Measurements from ENCODE around the gene SLC2A11. TPM values are rescaled to one million over a fixed set of nuclear protein-coding genes. Genes with fewer than 3 reads are reported as not detected.
"Not testable (repeated sequence)": the region's sequence is repeated elsewhere in the genome, so short reads cannot be mapped to it uniquely, and the experiment has no call there.

SLC2A11 gene
- total RNA-seq, 1 donor from 2014 or later, result 9.2 TPM

- no peaks in the 10 kb centered on the region for H3K27me3 Mint-ChIP-seq (ENCODE audit: unreplicated experiment)
- peaks cover 19% of the 10 kb centered on the region for H3K4me1 Mint-ChIP-seq (ENCODE audit: unreplicated experiment)
- no peaks in the 10 kb centered on the region for H3K9me3 Mint-ChIP-seq (ENCODE audit: unreplicated experiment)
- no peak overlapping the region for H3K27ac Mint-ChIP-seq (ENCODE audit: unreplicated experiment)
- H3K4me3 Mint-ChIP-seq (ENCODE audit: unreplicated experiment), result peak overlapping the region; percentile 81
- no peak for TF ChIP-seq CTCF (IDR thresholded peaks at IDR 0.05; ENCODE audit: unreplicated experiment)
- peak; percentile 41 for DNase-seq (ENCODE audit: low spot score)
- H3K36me3 Mint-ChIP-seq (ENCODE audit: low read depth, unreplicated experiment), result no peaks in the 10 kb centered on the region
Measured at GRCh38 chr22:23856721-23857605, 712 bp upstream of the SLC2A11 start.

GRCh38 chr22:23858484-23858815, 775 bp downstream of the SLC2A11 start:
- no peaks in the 10 kb centered on the region for H3K9me3 Mint-ChIP-seq (ENCODE audit: unreplicated experiment)
- peaks cover 6% of the 10 kb centered on the region for H3K36me3 Mint-ChIP-seq (ENCODE audit: low read depth, unreplicated experiment)
- peaks cover 6% of the 10 kb centered on the region for H3K27me3 Mint-ChIP-seq (ENCODE audit: unreplicated experiment)
- DNase-seq (ENCODE audit: low spot score), result no peak
- peak overlapping the region; percentile 81 for H3K4me3 Mint-ChIP-seq (ENCODE audit: unreplicated experiment)
- H3K27ac Mint-ChIP-seq (ENCODE audit: unreplicated experiment), result peak overlapping the region; percentile 4
- no peak for TF ChIP-seq CTCF (IDR thresholded peaks at IDR 0.05; ENCODE audit: unreplicated experiment)
- H3K4me1 Mint-ChIP-seq (ENCODE audit: unreplicated experiment), result peaks cover 19% of the 10 kb centered on the region

- no peak for DNase-seq (ENCODE audit: low spot score)
- Mint-ChIP-seq H3K27me3 (ENCODE audit: unreplicated experiment) (peaks cover 6% of the 10 kb centered on the region), H3K4me1 (ENCODE audit: unreplicated experiment) (peaks cover 19% of the 10 kb centered on the region), H3K9me3 (ENCODE audit: unreplicated experiment) (no peaks in the 10 kb centered on the region), H3K4me3 (ENCODE audit: unreplicated experiment) (peak overlapping the region; percentile 42), H3K36me3 (ENCODE audit: low read depth, unreplicated experiment) (peaks cover 6% of the 10 kb centered on the region), H3K27ac (ENCODE audit: unreplicated experiment) (no peak overlapping the region)
- TF ChIP-seq CTCF (IDR thresholded peaks at IDR 0.05; ENCODE audit: unreplicated experiment), result no peak
Measured at GRCh38 chr22:23859201-23859600, 1.5 kb downstream of the SLC2A11 start.

DNA sequence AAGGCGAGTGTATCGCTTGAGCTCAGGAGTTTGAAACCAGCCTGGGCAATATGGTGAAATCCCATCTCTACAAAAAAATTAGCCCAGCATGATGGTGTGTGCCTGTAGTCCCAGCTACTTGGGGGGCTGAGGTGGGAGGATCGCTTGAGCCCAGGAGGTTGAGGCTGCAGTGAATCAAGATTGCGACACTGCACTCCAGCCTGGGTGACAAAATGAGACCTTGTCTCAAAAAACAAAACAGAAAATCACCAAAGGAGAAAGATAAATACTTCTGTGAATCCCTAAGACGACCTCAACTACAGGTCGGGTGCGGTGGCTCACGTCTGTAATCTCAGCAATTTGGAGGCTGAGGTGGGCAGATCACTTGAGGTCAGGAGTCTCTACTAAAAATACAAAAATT, 2.5 kb downstream of the SLC2A11 start:
- not testable (repeated sequence) for H3K4me3 Mint-ChIP-seq (ENCODE audit: unreplicated experiment)

GRCh38 chr22:23862103-23862502, 4.4 kb downstream of the SLC2A11 start:
- Mint-ChIP-seq H3K36me3 (ENCODE audit: low read depth, unreplicated experiment) (peaks cover 6% of the 10 kb centered on the region), H3K4me3 (ENCODE audit: unreplicated experiment) (no peak overlapping the region), H3K4me1 (ENCODE audit: unreplicated experiment) (peaks cover 16% of the 10 kb centered on the region), H3K9me3 (ENCODE audit: unreplicated experiment) (no peaks in the 10 kb centered on the region), H3K27ac (ENCODE audit: unreplicated experiment) (peak overlapping the region; percentile 25), H3K27me3 (ENCODE audit: unreplicated experiment) (peaks cover 6% of the 10 kb centered on the region)
- DNase-seq (ENCODE audit: low spot score), result peak; percentile 55
- peak; percentile 14 for TF ChIP-seq CTCF (IDR thresholded peaks at IDR 0.05; ENCODE audit: unreplicated experiment)

More for the DNA sequence above, 2.5 kb downstream of the SLC2A11 start:
- H3K27me3 Mint-ChIP-seq (ENCODE audit: unreplicated experiment); H3K27ac Mint-ChIP-seq (ENCODE audit: unreplicated experiment); H3K36me3 Mint-ChIP-seq (ENCODE audit: low read depth, unreplicated experiment); H3K9me3 Mint-ChIP-seq (ENCODE audit: unreplicated experiment); DNase-seq (ENCODE audit: low spot score): not testable (repeated sequence)
- H3K4me1 Mint-ChIP-seq (ENCODE audit: unreplicated experiment), result peaks cover 19% of the 10 kb centered on the region

DNA sequence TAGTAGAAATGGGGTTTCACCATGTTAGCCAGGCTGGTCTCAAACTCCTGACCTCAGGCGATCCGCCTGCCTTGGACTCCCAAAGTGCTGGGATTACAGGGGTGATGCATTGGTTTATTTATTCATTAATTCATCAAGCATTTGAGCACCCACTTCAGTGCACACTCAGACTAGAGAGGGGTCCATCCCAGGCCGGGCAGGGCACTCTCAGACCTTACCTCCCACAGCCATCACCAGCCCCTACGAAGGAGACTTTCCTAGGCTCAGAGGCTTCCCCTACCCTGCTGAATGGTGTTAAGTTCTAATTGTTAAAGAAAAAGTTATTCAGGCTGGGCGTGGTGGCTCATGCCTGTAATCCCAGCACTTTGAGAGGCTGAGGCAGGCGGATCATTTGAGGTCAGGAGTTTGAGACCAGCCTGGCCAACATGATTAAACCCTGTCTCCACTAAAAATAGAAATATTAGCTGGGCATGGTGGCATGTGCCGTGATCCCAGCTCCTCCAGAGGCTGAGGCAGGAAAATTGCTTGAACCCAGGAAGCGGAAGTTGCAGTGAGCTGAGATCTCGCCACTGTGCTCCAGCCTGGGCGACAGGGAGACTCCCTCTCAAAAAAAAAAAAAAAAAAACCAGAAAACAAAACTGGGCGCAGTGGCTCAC, 7.0 kb downstream of the SLC2A11 start:
- peaks cover 13% of the 10 kb centered on the region for H3K36me3 Mint-ChIP-seq (ENCODE audit: low read depth, unreplicated experiment)
- DNase-seq (ENCODE audit: low spot score); H3K27ac Mint-ChIP-seq (ENCODE audit: unreplicated experiment); H3K4me3 Mint-ChIP-seq (ENCODE audit: unreplicated experiment); H3K9me3 Mint-ChIP-seq (ENCODE audit: unreplicated experiment); H3K4me1 Mint-ChIP-seq (ENCODE audit: unreplicated experiment); H3K27me3 Mint-ChIP-seq (ENCODE audit: unreplicated experiment): not testable (repeated sequence)
